ENCODE results near the gene LGALS1. TPM values are rescaled to one million over a fixed set of nuclear protein-coding genes. Genes with fewer than 3 reads are reported as not detected.
"Not testable (repeated sequence)": the region's sequence is repeated elsewhere in the genome, so short reads cannot be mapped to it uniquely, and the experiment has no call there.

LGALS1 gene
- total RNA-seq, 2 experiments from 2014 or later, result 1,082 to 1,187 TPM

DNA sequence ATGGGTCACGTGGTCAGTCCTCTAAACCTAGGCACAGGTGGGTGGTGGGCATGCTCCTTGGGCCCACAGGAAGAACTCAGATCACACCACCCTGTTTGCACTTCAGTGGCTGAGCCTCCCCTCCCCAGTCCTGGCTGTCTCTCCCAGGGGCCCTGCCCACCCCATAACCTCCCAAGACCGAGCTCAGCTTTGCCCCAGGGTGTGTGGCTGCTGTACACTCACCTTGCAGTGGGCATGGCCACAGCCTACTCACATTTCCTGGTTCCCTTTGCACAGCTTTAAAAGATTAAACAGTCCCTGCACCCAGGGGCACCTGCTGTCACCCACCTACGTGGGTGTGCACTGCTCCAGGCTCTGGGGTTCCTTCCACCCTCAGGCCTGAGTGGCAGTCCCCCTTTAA is 35.2 kb downstream of the LGALS1 start:
- Mint-ChIP-seq H3K4me3 (no peak overlapping the region), H3K9me3 (no peaks in the 10 kb centered on the region), H3K36me3 (peaks cover 1% of the 10 kb centered on the region), H3K27ac (peak overlapping the region; percentile 21), H3K27me3 (no peaks in the 10 kb centered on the region), H3K4me1 (peaks cover 2% of the 10 kb centered on the region)
- POLR2A ChIA-PET, result no interaction called here
- DNase-seq (no peak), ATAC-seq (ENCODE audit: low read depth) (no peak)

DNA sequence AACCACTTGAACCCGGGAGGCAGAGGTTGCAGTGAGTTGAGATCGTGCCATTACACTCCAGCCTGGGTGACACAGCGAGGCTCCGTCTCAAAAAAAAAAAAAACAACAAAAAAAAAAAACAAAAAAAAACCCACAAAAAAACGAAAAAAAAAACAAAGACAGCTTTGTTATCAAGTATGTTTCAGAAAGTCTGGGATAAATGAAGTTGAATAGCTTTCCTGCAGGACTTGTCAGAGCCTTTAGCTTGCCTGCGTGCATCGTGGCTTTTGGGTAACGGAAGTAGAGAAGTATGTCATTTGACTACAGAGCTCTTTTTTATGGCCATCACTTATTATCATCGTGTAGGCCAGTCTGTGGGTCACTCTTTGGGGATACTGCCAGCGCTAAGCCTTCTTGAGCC is 36.1 kb downstream of the LGALS1 start:
- Mint-ChIP-seq H3K27me3 (no peaks in the 10 kb centered on the region), H3K36me3 (peaks cover 2% of the 10 kb centered on the region), H3K4me3 (no peak overlapping the region), H3K4me1 (no peaks in the 10 kb centered on the region), H3K27ac (no peak overlapping the region), H3K9me3 (no peaks in the 10 kb centered on the region)
- DNase-seq, result no peak
- no peak for ATAC-seq (ENCODE audit: low read depth)
- POLR2A ChIA-PET, result no interaction called here

- POLR2A ChIA-PET, result no interaction called here
- no peak overlapping the region for H3K27ac Mint-ChIP-seq
- no peaks in the 10 kb centered on the region for H3K4me1 Mint-ChIP-seq
- peaks cover 9% of the 10 kb centered on the region for H3K36me3 Mint-ChIP-seq
- DNase-seq (no peak), ATAC-seq (ENCODE audit: low read depth) (no peak)
- H3K27me3 Mint-ChIP-seq, result no peaks in the 10 kb centered on the region
- no peak overlapping the region for H3K4me3 Mint-ChIP-seq
- H3K9me3 Mint-ChIP-seq, result no peaks in the 10 kb centered on the region
These were observed 38.3 kb downstream of the LGALS1 start for GRCh38 chr22:37713761-37714160.

GRCh38 chr22:37714634-37715033 is 39.2 kb downstream of the LGALS1 start:
- Mint-ChIP-seq H3K4me1 (no peaks in the 10 kb centered on the region), H3K9me3 (no peaks in the 10 kb centered on the region)
- POLR2A ChIA-PET, result no interaction called here

GRCh38 chr22:37715760-37716159 is 40.3 kb downstream of the LGALS1 start:
- Mint-ChIP-seq H3K4me1 (peaks cover 2% of the 10 kb centered on the region), H3K27ac (no peak overlapping the region), H3K9me3 (no peaks in the 10 kb centered on the region), H3K4me3 (no peak overlapping the region), H3K27me3 (no peaks in the 10 kb centered on the region), H3K36me3 (peaks cover 8% of the 10 kb centered on the region)
- DNase-seq, result no peak
- POLR2A ChIA-PET, result no interaction called here
- ATAC-seq (ENCODE audit: low read depth), result no peak

More at GRCh38 chr22:37714634-37715033, 39.2 kb downstream of the LGALS1 start:
- H3K4me3 Mint-ChIP-seq, result no peak overlapping the region
- no peak for DNase-seq
- no peak for ATAC-seq (ENCODE audit: low read depth)
- H3K27me3 Mint-ChIP-seq, result no peaks in the 10 kb centered on the region
- no peak overlapping the region for H3K27ac Mint-ChIP-seq
- H3K36me3 Mint-ChIP-seq, result peaks cover 9% of the 10 kb centered on the region

GRCh38 chr22:37716708-37717107 is 41.3 kb downstream of the LGALS1 start:
- Mint-ChIP-seq H3K27me3 (no peaks in the 10 kb centered on the region), H3K9me3 (no peaks in the 10 kb centered on the region), H3K4me1 (peaks cover 2% of the 10 kb centered on the region), H3K27ac (no peak overlapping the region), H3K4me3 (no peak overlapping the region), H3K36me3 (peaks cover 8% of the 10 kb centered on the region)
- POLR2A ChIA-PET, result no interaction called here
- ATAC-seq (ENCODE audit: low read depth) (no peak), DNase-seq (no peak)

DNA sequence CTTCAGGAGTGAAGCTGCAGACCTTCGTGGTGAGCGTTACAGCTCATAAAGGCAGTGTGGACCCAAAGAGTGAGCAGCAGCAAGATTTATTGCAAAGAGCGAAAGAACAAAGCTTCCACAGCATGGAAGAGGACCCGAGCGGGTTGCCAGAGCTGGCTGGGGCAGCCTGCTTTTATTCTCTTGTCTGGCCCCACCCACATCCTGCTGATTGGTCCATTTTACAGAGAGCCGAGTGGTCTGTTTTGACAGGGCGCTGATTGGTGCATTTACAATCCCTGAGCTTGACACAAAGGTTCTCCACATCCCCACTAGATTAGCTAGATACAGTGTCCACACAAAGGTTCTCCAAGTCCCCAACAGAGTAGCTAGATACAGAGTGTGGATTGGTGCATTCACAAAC is 41.8 kb downstream of the LGALS1 start:
- H3K9me3 Mint-ChIP-seq; DNase-seq; H3K27ac Mint-ChIP-seq; ATAC-seq (ENCODE audit: low read depth); H3K36me3 Mint-ChIP-seq; H3K27me3 Mint-ChIP-seq; H3K4me3 Mint-ChIP-seq; POLR2A ChIA-PET; H3K4me1 Mint-ChIP-seq: not testable (repeated sequence)

DNA sequence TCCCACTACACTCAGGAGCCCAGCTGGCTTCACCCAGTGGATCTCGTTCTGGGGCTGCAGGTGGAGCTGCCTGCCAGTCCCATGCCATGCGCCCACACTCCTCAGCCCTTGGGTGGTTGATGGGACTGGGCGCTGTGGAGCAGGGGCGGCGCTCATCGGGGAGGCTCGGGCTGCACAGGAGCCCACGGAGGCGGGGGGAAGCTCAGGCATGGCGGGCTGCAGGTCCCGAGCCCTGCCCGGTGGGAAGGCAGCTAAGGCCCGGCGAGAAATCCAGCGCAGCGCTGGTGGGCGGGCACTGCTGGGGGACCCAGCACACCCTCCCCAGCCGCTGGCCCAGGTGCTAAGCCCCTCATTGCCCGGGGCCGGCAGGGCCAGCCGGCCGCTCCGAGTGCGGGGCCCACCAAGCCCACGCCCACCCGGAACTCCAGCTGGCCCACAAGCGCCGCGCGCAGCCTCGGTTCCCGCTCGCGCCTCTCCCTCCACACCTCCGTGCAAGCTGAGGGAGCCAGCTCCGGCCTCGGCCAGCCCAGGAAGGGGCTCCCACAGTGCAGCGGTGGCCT is 42.4 kb downstream of the LGALS1 start:
- POLR2A ChIA-PET; H3K9me3 Mint-ChIP-seq; H3K4me3 Mint-ChIP-seq; DNase-seq; H3K27ac Mint-ChIP-seq; H3K27me3 Mint-ChIP-seq; ATAC-seq (ENCODE audit: low read depth); H3K4me1 Mint-ChIP-seq; H3K36me3 Mint-ChIP-seq: not testable (repeated sequence)

DNA sequence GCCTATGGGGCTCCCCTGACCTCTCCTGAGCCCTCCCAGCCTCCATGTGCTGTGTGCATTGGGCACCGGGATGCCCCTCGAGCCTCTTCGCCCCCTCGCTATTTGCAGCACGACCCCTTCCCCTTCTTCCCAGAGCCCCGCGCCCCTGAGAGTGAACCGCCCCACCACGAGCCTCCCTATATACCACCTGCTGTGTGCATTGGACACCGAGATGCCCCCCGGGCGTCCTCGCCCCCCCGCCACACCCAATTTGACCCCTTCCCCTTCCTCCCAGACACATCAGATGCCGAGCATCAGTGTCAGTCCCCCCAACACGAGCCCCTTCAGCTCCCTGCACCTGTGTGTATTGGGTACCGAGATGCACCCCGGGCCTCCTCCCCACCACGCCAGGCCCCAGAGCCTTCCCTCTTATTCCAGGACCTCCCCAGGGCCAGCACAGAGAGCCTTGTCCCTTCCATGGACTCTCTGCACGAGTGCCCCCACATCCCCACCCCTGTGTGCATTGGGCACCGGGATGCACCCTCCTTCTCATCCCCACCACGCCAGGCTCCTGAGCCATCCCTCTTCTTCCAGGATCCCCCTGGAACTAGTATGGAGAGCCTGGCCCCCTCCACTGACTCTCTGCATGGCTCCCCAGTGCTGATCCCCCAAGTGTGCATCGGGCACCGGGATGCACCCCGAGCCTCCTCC is 50.3 kb downstream of the LGALS1 start:
- Mint-ChIP-seq H3K4me1 (peaks cover 4% of the 10 kb centered on the region), H3K9me3 (no peaks in the 10 kb centered on the region), H3K27ac (no peak overlapping the region), H3K36me3 (no peaks in the 10 kb centered on the region), H3K27me3 (no peaks in the 10 kb centered on the region), H3K4me3 (no peak overlapping the region)
- ATAC-seq (ENCODE audit: low read depth), result no peak
- DNase-seq, result no peak
- POLR2A ChIA-PET, result no interaction called here

- Mint-ChIP-seq H3K36me3 (no peaks in the 10 kb centered on the region), H3K9me3 (no peaks in the 10 kb centered on the region), H3K4me1 (peaks cover 4% of the 10 kb centered on the region), H3K27ac (no peak overlapping the region), H3K27me3 (no peaks in the 10 kb centered on the region), H3K4me3 (no peak overlapping the region)
- DNase-seq, result no peak
- peak; percentile 58 for ATAC-seq (ENCODE audit: low read depth)
- POLR2A ChIA-PET, result no interaction called here
These were observed 50.9 kb downstream of the LGALS1 start for GRCh38 chr22:37726241-37726887.

- H3K27me3 Mint-ChIP-seq, result no peaks in the 10 kb centered on the region
- H3K36me3 Mint-ChIP-seq, result no peaks in the 10 kb centered on the region
- H3K9me3 Mint-ChIP-seq, result no peaks in the 10 kb centered on the region
- no peak overlapping the region for H3K27ac Mint-ChIP-seq
- ATAC-seq (ENCODE audit: low read depth) (no peak), DNase-seq (no peak)
- POLR2A ChIA-PET, result no interaction called here
- no peak overlapping the region for H3K4me3 Mint-ChIP-seq
- H3K4me1 Mint-ChIP-seq, result peaks cover 4% of the 10 kb centered on the region
These were observed 53.2 kb downstream of the LGALS1 start for GRCh38 chr22:37728620-37729019.

Other genes with a start within 250 kb of the LGALS1 start
- under 1 TPM; 0.26 to 0.47 TPM for gene ELFN2, start 248.2 kb upstream of the LGALS1 start, total RNA-seq
- gene MFNG, start 189.3 kb upstream of the LGALS1 start, total RNA-seq, result 100 to 1,000 TPM; 207 to 211 TPM
- gene CARD10, start 156.2 kb upstream of the LGALS1 start, total RNA-seq, result under 1 TPM; 0.30 to 0.31 TPM
- under 1 TPM in 1 of 2 experiments, not detected in 1; 0.31 TPM for gene CDC42EP1, start 115.2 kb upstream of the LGALS1 start, total RNA-seq
- gene LGALS2, start 95.5 kb upstream of the LGALS1 start, total RNA-seq, result not detected
- gene GGA1, start 66.8 kb upstream of the LGALS1 start, total RNA-seq, result 10 to 100 TPM; 75.3 to 79.5 TPM
- gene SH3BP1, start 36.0 kb upstream of the LGALS1 start, total RNA-seq, result 100 to 1,000 TPM; 157 to 169 TPM
- gene PDXP, start 16.9 kb upstream of the LGALS1 start, total RNA-seq, result 10 to 100 TPM; 16.4 to 16.6 TPM
- 10 to 100 TPM; 42.8 to 50.4 TPM for gene NOL12, start 10.7 kb downstream of the LGALS1 start, total RNA-seq
- 10 to 100 TPM; 41.4 to 44.4 TPM for gene TRIOBP, start 21.4 kb downstream of the LGALS1 start, total RNA-seq
- gene GCAT, start 132.3 kb downstream of the LGALS1 start, total RNA-seq, result 10 to 100 TPM in 1 of 2 experiments, 1 to 10 TPM in 1; 9.8 to 10.1 TPM
- not detected for gene GALR3, start 147.7 kb downstream of the LGALS1 start, total RNA-seq
- gene ANKRD54, start 168.7 kb downstream of the LGALS1 start, total RNA-seq, result 10 to 100 TPM; 22.2 to 23.3 TPM
- 100 to 1,000 TPM; 328 to 368 TPM for gene EIF3L, start 173.8 kb downstream of the LGALS1 start, total RNA-seq
- gene MICALL1, start 230.7 kb downstream of the LGALS1 start, total RNA-seq, result 10 to 100 TPM; 27.9 to 31.3 TPM

Data from activated naive CD8-positive, alpha-beta T cell treated with anti-CD3 and anti-CD28 coated beads, Interleukin-2, amount 10 ng/mL, durations not matched to agents 7 days and 5 days (primary cell).